K562 (cell line): ENCODE results near the gene AKAP12. TPM values are rescaled to one million over a fixed set of nuclear protein-coding genes. Genes with fewer than 3 reads are reported as not detected.

Source experiments
- AFF1 ChIP-seq, 2 experiments: fragments of 450-650 bp; IDR thresholded peaks; 2 replicates each; pipeline ENCODE4 v1.6.1; 2018; ENCODE audit warnings: mild to moderate bottlenecking in 2 of 2, low read depth in 1 of 2; ENCODE audit not compliant: partially characterized antibody in 2 of 2
- CHAMP1 ChIP-seq: fragments of 450-650 bp; IDR thresholded peaks from 2 replicates; pipeline ENCODE4 v1.6.1; 2016; ENCODE audit warnings: mild to moderate bottlenecking
- CTBP1 ChIP-seq: fragments of 450-650 bp; IDR thresholded peaks from 2 replicates; pipeline ENCODE4 v1.6.1; 2016; ENCODE audit warnings: borderline replicate concordance
- EGR1 ChIP-seq: fragments of 450-650 bp; conservative IDR thresholded peaks from 2 replicates; pipeline ENCODE4 v1.6.1; 2017; ENCODE audit warnings: mild to moderate bottlenecking
- EP400 ChIP-seq: fragments of 450-650 bp; IDR thresholded peaks from 2 replicates; pipeline ENCODE4 v1.6.1; 2017; ENCODE audit warnings: antibody characterized with exemption, mild to moderate bottlenecking, moderate library complexity
- GABPB1 ChIP-seq: sonication (generic); formaldehyde crosslinking; IDR thresholded peaks from 2 replicates; pipeline ENCODE4 v1.8.0; 2022; ENCODE audit warnings: mild to moderate bottlenecking, missing genetic modification reagents
- JUND ChIP-seq, 2 experiments: IDR thresholded peaks; 2 replicates in 1 of 2; 3 replicates in 1 of 2; pipeline ENCODE4 v1.6.1; 2011; ENCODE audit warnings: borderline replicate concordance in 2 of 2, low read depth in 2 of 2, low read length in 2 of 2, improper control_type of control experiment in 1 of 2, missing biosample characterization in 1 of 2, missing genetic modification characterization in 1 of 2, missing genetic modification reagents in 1 of 2
- MAFK ChIP-seq: IDR thresholded peaks from 2 replicates; pipeline ENCODE4 v1.6.1; 2011; ENCODE audit warnings: low read length, improper control_type of control experiment
- MCM3 ChIP-seq: fragments of 450-650 bp; IDR thresholded peaks from 2 replicates; pipeline ENCODE4 v1.6.1; 2016
- MTA1 ChIP-seq: fragments of 450-650 bp; IDR thresholded peaks from 2 replicates; pipeline ENCODE4 v1.6.1; 2017; ENCODE audit warnings: borderline replicate concordance
- NEUROD1 ChIP-seq: fragments of 150-350 bp; IDR thresholded peaks from 2 replicates; pipeline ENCODE4 v1.6.1; 2014; ENCODE audit warnings: borderline replicate concordance, low read length, low read depth; ENCODE audit not compliant: partially characterized antibody
- NONO ChIP-seq, 2 experiments: fragments of 200-400 bp in 1 of 2; fragments of 450-650 bp in 1 of 2; formaldehyde crosslinking in 1 of 2; IDR thresholded peaks; 2 replicates each; pipeline ENCODE4 v1.6.1; 2017; ENCODE audit warnings: low read depth in 2 of 2, mild to moderate bottlenecking in 2 of 2, moderate library complexity in 2 of 2, low read length in 1 of 2
- NR3C1 ChIP-seq: sonication (generic); formaldehyde crosslinking; IDR thresholded peaks from 2 replicates; pipeline ENCODE4 v1.8.1; 2022; ENCODE audit warnings: missing genetic modification reagents
- NUFIP1 ChIP-seq: fragments of 450-650 bp; IDR thresholded peaks from 2 replicates; pipeline ENCODE4 v1.6.1; 2018; ENCODE audit not compliant: partially characterized antibody
- PYGO2 ChIP-seq: fragments of 450-650 bp; IDR thresholded peaks from 2 replicates; pipeline ENCODE4 v1.6.1; 2016; ENCODE audit warnings: mild to moderate bottlenecking, missing genetic modification characterization, moderate library complexity, missing compliant biosample characterization
- SMAD2 ChIP-seq: fragments of 150-350 bp; IDR thresholded peaks from 2 replicates; pipeline ENCODE4 v1.6.1; 2014; ENCODE audit warnings: low read depth, mild to moderate bottlenecking, low read length
- SPI1 ChIP-seq: IDR thresholded peaks from 2 replicates; pipeline ENCODE4 v1.6.1; 2011; ENCODE audit warnings: low read depth, low read length, control low read depth, borderline replicate concordance
- TFAM ChIP-seq: fragments of 250-450 bp; sonication (Bioruptor Pico); conservative IDR thresholded peaks from 2 replicates; pipeline ENCODE4 v1.5.0; 2021; ENCODE audit warnings: mild to moderate bottlenecking, moderate library complexity
- ZBTB7A ChIP-seq: IDR thresholded peaks from 2 replicates; pipeline ENCODE4 v1.6.1; 2011; ENCODE audit warnings: low read depth, mild to moderate bottlenecking, low read length, moderate library complexity, borderline replicate concordance; ENCODE audit not compliant: control insufficient read depth
- ZBTB9 ChIP-seq: fragments of 450-650 bp; formaldehyde crosslinking; IDR thresholded peaks from 2 replicates; pipeline ENCODE4 v1.4.0; 2020; ENCODE audit warnings: mild to moderate bottlenecking, moderate library complexity
- polyA plus RNA-seq, 8 experiments: library from polyadenylated mRNA; depleted of rRNA in 4 of 8; stranded (reverse) in 5 of 8; unstranded in 3 of 8; fragments of >200 nt; fragmentation: Nextera tagmentation in 2 of 8; fragmentation: Illumina TruSeq in 1 of 8; extraction: Ambion mirVana in 2 of 8; extraction: Trizol in 1 of 8; gene quantifications; 2 replicates each; pipeline versions ENCODE4 v1.2.1 to v1.2.3, GENCODE V29; 2011 to 2014; ENCODE audit warnings: inconsistent platforms in 1 of 8, missing spikeins in 1 of 8
- total RNA-seq, 7 experiments: library from RNA; depleted of rRNA in 6 of 7; stranded (reverse); fragments of >200 nt in 6 of 7; fragmentation: Illumina TruSeq in 2 of 7; extraction: Trizol in 2 of 7; gene quantifications; 2 replicates each; pipeline versions ENCODE4 v1.2.1 to v1.2.3, GENCODE V29; 2011 to 2021; ENCODE audit warnings: low replicate concordance in 1 of 7

The AKAP12 gene
- total and polyA plus RNA-seq, 9 of the 15 experiments (the other 6 are each of a cell fraction or from before 2014, with no cell fraction given), result 0.08 to 2.0 (median 0.62) TPM

DNA sequence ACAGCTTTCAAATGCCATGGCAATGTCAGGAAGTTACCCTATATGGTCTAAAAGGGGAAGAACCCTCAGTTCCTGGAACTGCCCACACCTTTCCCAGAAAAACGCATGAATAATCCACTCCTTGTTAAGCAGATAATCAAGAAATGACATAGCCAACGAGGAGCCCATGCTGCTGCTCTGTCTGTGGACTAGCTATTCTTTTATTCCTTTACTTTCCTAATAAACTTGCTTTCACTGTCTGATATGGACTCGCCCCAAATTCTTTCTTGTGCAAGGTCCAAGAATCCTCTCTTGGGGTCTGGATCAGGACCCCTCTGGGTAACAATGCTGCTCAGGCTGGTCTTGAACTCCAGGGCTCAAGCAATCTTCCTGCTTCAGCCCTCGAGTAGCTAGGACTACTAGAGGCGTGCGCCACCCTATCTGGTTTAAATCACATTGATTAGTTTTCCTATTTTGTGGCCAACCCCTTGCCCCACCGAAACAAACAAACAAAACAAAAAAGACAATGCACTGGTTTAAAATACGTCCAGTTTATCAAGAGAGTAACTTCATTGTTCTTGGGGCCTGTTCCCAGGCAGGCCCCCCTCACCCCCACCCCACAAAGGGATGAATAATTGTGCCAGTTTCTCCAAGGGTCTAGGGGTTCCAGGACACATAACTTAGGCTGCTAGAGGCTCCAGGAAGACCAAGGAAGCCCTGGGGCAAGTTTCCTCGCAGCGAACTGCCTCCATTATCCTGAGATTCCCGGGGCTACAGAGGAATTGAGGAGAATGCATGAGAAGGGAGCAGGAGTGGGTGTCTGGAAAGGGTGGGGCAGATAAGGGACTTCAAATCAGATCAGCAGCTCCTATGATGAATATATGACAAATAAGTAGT, 10.1 kb upstream of the AKAP12 start (continued):
- TF ChIP-seq JUND (IDR thresholded peaks at IDR 0.05; ENCODE audit: borderline replicate concordance, low read depth, low read length) (peak; percentile 82), JUND (tag; IDR thresholded peaks at IDR 0.05; ENCODE audit: borderline replicate concordance, low read depth, low read length) (peak; percentile 84; the same call in 2 of the 3 replicates), CTBP1 (peak; percentile 25; the same call in 1 of the 2 replicates), SPI1 (no peak), MCM3 (no peak), NUFIP1 (no peak), MTA1 (peak; percentile 32; the same call in 1 of the 2 replicates), GABPB1 (CRISPR knock-in tag) (no peak), NEUROD1 (no peak), MAFK (no peak), PYGO2 (no peak), TFAM (CRISPR knock-in tag) (no peak), ZBTB7A (no peak), AFF1 (IDR thresholded peaks at IDR 0.05; ENCODE audit: low read depth in 1 of 2, partially characterized antibody in 2 of 2) (no peak), CHAMP1 (no peak), EGR1 (peak; percentile 99), NR3C1 (no peak), SMAD2 (no peak), ZBTB9 (CRISPR knock-in tag) (no peak), NONO (IDR thresholded peaks at IDR 0.05; ENCODE audit: low read depth in 2 of 2, low read length in 1 of 2) (no peak), EP400 (peak; percentile 60)
